GM21423 (cell line): ENCODE measurements around the gene DAPK2.
A peak's percentile ranks its signal among the peaks of the same experiment; 100 is the strongest.

Experiments used
- ATAC-seq: cut with Tn5 transposase; IDR thresholded peaks from one replicate; pipeline ENCODE4 v1.9.1; 2021; ENCODE audit warnings: mild to moderate bottlenecking, moderate library complexity; ENCODE audit not compliant: unreplicated experiment

The DAPK2 gene

GRCh38 chr15:63879211-63879610, 167.1 kb downstream of the DAPK2 start:
- no peak for ATAC-seq

GRCh38 chr15:63877713-63878271, 168.5 kb downstream of the DAPK2 start:
- no peak for ATAC-seq

GRCh38 chr15:63876085-63876662, 170.1 kb downstream of the DAPK2 start:
- no peak for ATAC-seq

- no peak for ATAC-seq
Measured at GRCh38 chr15:63874616-63875015, 171.7 kb downstream of the DAPK2 start.

GRCh38 chr15:63872759-63873510, 173.3 kb downstream of the DAPK2 start:
- no peak for ATAC-seq

GRCh38 chr15:63870487-63871209, 175.6 kb downstream of the DAPK2 start:
- ATAC-seq = no peak

- ATAC-seq = no peak
Measured at GRCh38 chr15:63870043-63870394, 176.3 kb downstream of the DAPK2 start.

GRCh38 chr15:63869371-63870042, 176.8 kb downstream of the DAPK2 start:
- ATAC-seq = no peak

GRCh38 chr15:63864186-63864585, 182.1 kb downstream of the DAPK2 start:
- ATAC-seq = no peak

- ATAC-seq = no peak
Measured at GRCh38 chr15:63861946-63862517, 184.3 kb downstream of the DAPK2 start.

- no peak for ATAC-seq
Measured at GRCh38 chr15:63860555-63860954, 185.7 kb downstream of the DAPK2 start.

GRCh38 chr15:63860155-63860554, 186.1 kb downstream of the DAPK2 start:
- peak; percentile 57 for ATAC-seq

GRCh38 chr15:63858881-63859280, 187.4 kb downstream of the DAPK2 start:
- no peak for ATAC-seq

GRCh38 chr15:63858448-63858847, 187.8 kb downstream of the DAPK2 start:
- no peak for ATAC-seq

GRCh38 chr15:63857461-63857856, 188.8 kb downstream of the DAPK2 start:
- no peak for ATAC-seq
